Fibroblast of lung (primary cell): ENCODE results near the gene GNPTG. TPM values are rescaled to one million over a fixed set of nuclear protein-coding genes. Genes with fewer than 3 reads are reported as not detected.

Experiments
- DNase-seq, 2 donors: peaks; one replicate each; pipeline versions ENCODE4 v3.0.0 to v3.0.0-alpha.2; 2010; ENCODE audit warnings: low read depth in 2 of 2
- H2AFZ ChIP-seq: 2 replicates; pipeline ENCODE4 v1.5.1; 2012; ENCODE audit warnings: low read length, control low read depth, inconsistent platforms
- H3K27ac ChIP-seq: 2 replicates; pipeline ENCODE4 v1.5.1; 2011; ENCODE audit warnings: low read length, control low read depth; ENCODE audit not compliant: insufficient read depth
- H3K27me3 ChIP-seq: 2 replicates; pipeline ENCODE4 v1.5.1; 2011; ENCODE audit warnings: mild to moderate bottlenecking, low read length; ENCODE audit not compliant: control insufficient read depth, insufficient read depth
- H3K36me3 ChIP-seq: 2 replicates; pipeline ENCODE4 v1.5.1; 2011; ENCODE audit warnings: low read length; ENCODE audit not compliant: control insufficient read depth, insufficient read depth
- H3K4me1 ChIP-seq: 2 replicates; pipeline ENCODE4 v1.5.1; 2011; ENCODE audit warnings: low read length; ENCODE audit not compliant: control insufficient read depth, insufficient read depth; ENCODE audit errors: extremely low read depth
- H3K4me2 ChIP-seq: 2 replicates; pipeline ENCODE4 v1.5.1; 2011; ENCODE audit warnings: low read length, control low read depth; ENCODE audit not compliant: insufficient read depth; ENCODE audit errors: extremely low read depth
- H3K4me3 ChIP-seq, 4 experiments: fragments of 200-600 bp in 1 of 4; sonication (generic) in 1 of 4; replicated peaks in 1 of 4; 2 replicates each; pipeline ENCODE4 v1.5.1; 2011 to 2016; ENCODE audit warnings: low read length in 4 of 4, low read depth in 3 of 4, mild to moderate bottlenecking in 3 of 4, control low read depth in 2 of 4, inconsistent platforms in 1 of 4, mixed read lengths in 1 of 4; ENCODE audit not compliant: insufficient read depth in 1 of 4; ENCODE audit errors: control extremely low read depth in 1 of 4
- H3K79me2 ChIP-seq: 2 replicates; pipeline ENCODE4 v1.5.1; 2012; ENCODE audit warnings: mild to moderate bottlenecking, low read length, inconsistent platforms; ENCODE audit not compliant: control insufficient read depth, insufficient read depth
- H3K9ac ChIP-seq: 2 replicates; pipeline ENCODE4 v1.5.1; 2011; ENCODE audit warnings: mild to moderate bottlenecking, low read length, control low read depth; ENCODE audit not compliant: insufficient read depth
- H3K9me3 ChIP-seq: 2 replicates; pipeline ENCODE4 v1.5.1; 2012; ENCODE audit warnings: low read depth, low read length; ENCODE audit not compliant: control insufficient read depth, insufficient read depth
- H4K20me1 ChIP-seq: 2 replicates; pipeline ENCODE4 v1.5.1; 2011; ENCODE audit warnings: low read length; ENCODE audit not compliant: control insufficient read depth, insufficient read depth; ENCODE audit errors: extremely low read depth
- CTCF ChIP-seq, 2 donors: IDR thresholded peaks in 1 of 2; conservative IDR thresholded peaks in 1 of 2; 1 replicate in 1 of 2; 2 replicates in 1 of 2; pipeline ENCODE4 v1.5.1; 2011 to 2012; ENCODE audit warnings: low read length in 2 of 2, control low read depth in 1 of 2, inconsistent platforms in 1 of 2, low read depth in 1 of 2, mild to moderate bottlenecking in 1 of 2
- EZH2 ChIP-seq: IDR thresholded peaks from 2 replicates; pipeline ENCODE4 v1.5.1; 2012; ENCODE audit warnings: low read length, control low read depth, mild to moderate bottlenecking; ENCODE audit errors: missing control alignments
- polyA plus RNA-seq, 2 donors: library from polyadenylated mRNA; depleted of rRNA in 1 of 2; stranded (reverse) in 1 of 2; unstranded in 1 of 2; fragments of >200 nt; gene quantifications; 2 replicates each; pipeline ENCODE4 v1.2.1, GENCODE V29; 2011 to 2012; ENCODE audit warnings: missing spikeins in 1 of 2
- total RNA-seq: library from RNA; depleted of rRNA; stranded (reverse); fragments of >200 nt; gene quantifications from 2 replicates; pipeline ENCODE4 v1.2.1, GENCODE V29; 2014

The GNPTG gene
- total and polyA plus RNA-seq, 2 donors (not counting 1 experiment from before 2014, with no cell fraction given), result 40.8 to 43.2 TPM

- H3K27me3 ChIP-seq, result no peaks in the 10 kb centered on the region
- no peak for DNase-seq
Measured at GRCh38 chr16:1401061-1401757, 49.5 kb downstream of the GNPTG start.

GRCh38 chr16:1401758-1402154 is 50.0 kb downstream of the GNPTG start:
- Histone ChIP-seq H3K9ac (no peak overlapping the region), H3K9me3 (no peaks in the 10 kb centered on the region), H3K27ac (no peak overlapping the region), H3K4me1 (no peaks in the 10 kb centered on the region), H3K79me2 (no peaks in the 10 kb centered on the region), H2AFZ (no peak overlapping the region), H3K4me3 (no peak overlapping the region), H3K4me2 (no peak overlapping the region), H3K36me3 (peaks cover 3% of the 10 kb centered on the region), H3K27me3 (no peaks in the 10 kb centered on the region), H4K20me1 (no peaks in the 10 kb centered on the region)
- no peak for DNase-seq
- TF ChIP-seq CTCF (conservative IDR thresholded peaks at IDR 0.05 in 1 of 2, IDR thresholded peaks at IDR 0.05 in 1 of 2; ENCODE audit: low read depth in 1 of 2, low read length in 2 of 2), result no peak
- no peak for TF ChIP-seq EZH2

More at GRCh38 chr16:1401061-1401757, 49.5 kb downstream of the GNPTG start:
- Histone ChIP-seq H3K79me2 (no peaks in the 10 kb centered on the region), H3K4me3 (no peak overlapping the region), H3K9me3 (no peaks in the 10 kb centered on the region), H2AFZ (no peak overlapping the region), H3K4me1 (no peaks in the 10 kb centered on the region), H3K36me3 (peaks cover 3% of the 10 kb centered on the region), H3K4me2 (no peak overlapping the region), H3K9ac (no peak overlapping the region), H3K27ac (no peak overlapping the region), H4K20me1 (no peaks in the 10 kb centered on the region)
- TF ChIP-seq CTCF (conservative IDR thresholded peaks at IDR 0.05 in 1 of 2, IDR thresholded peaks at IDR 0.05 in 1 of 2; ENCODE audit: low read depth in 1 of 2, low read length in 2 of 2) (no peak), EZH2 (no peak)

- H3K9me3 ChIP-seq, result no peaks in the 10 kb centered on the region
- H3K4me1 ChIP-seq, result no peaks in the 10 kb centered on the region
- no peak for DNase-seq
- H3K4me2 ChIP-seq, result no peak overlapping the region
- no peaks in the 10 kb centered on the region for H3K79me2 ChIP-seq
- H3K27me3 ChIP-seq, result no peaks in the 10 kb centered on the region
- H3K9ac ChIP-seq, result no peak overlapping the region
- H3K27ac ChIP-seq, result no peak overlapping the region
- TF ChIP-seq EZH2, result no peak
- TF ChIP-seq CTCF (conservative IDR thresholded peaks at IDR 0.05 in 1 of 2, IDR thresholded peaks at IDR 0.05 in 1 of 2; ENCODE audit: low read depth in 1 of 2, low read length in 2 of 2), result no peak
- H2AFZ ChIP-seq, result no peak overlapping the region
- H4K20me1 ChIP-seq, result no peaks in the 10 kb centered on the region
- no peak overlapping the region for H3K4me3 ChIP-seq
- H3K36me3 ChIP-seq, result peaks cover 3% of the 10 kb centered on the region
Measured at GRCh38 chr16:1403036-1403435, 51.3 kb downstream of the GNPTG start.
